WTC11 (cell line): ENCODE data around the gene SLC8A1.

Experiments used
- CREB1 ChIP-seq: sonication (generic); formaldehyde crosslinking; IDR thresholded peaks from 2 replicates; pipeline ENCODE4 v1.8.0; 2023; ENCODE audit warnings: mild to moderate bottlenecking, missing genetic modification reagents
- CTCF ChIP-seq: fragments of 200-600 bp; IDR thresholded peaks from 2 replicates; pipeline ENCODE4 v1.8.0; 2022; ENCODE audit warnings: antibody characterized with exemption
- ELF4 ChIP-seq: sonication (generic); formaldehyde crosslinking; IDR thresholded peaks from 2 replicates; pipeline ENCODE4 v1.8.1; 2022; ENCODE audit warnings: low read depth, mild to moderate bottlenecking, moderate library complexity, missing genetic modification reagents
- FOXP1 ChIP-seq: sonication (generic); formaldehyde crosslinking; IDR thresholded peaks from 2 replicates; pipeline ENCODE4 v1.8.0; 2022; ENCODE audit warnings: missing genetic modification reagents, mild to moderate bottlenecking, moderate library complexity, borderline replicate concordance
- NFYB ChIP-seq: sonication (generic); formaldehyde crosslinking; conservative IDR thresholded peaks from 2 replicates; pipeline ENCODE4 v1.8.0; 2022; ENCODE audit warnings: low read depth, missing genetic modification reagents
- NR2C2 ChIP-seq: sonication (generic); formaldehyde crosslinking; IDR thresholded peaks from 2 replicates; pipeline ENCODE4 v1.8.0; 2022; ENCODE audit warnings: mild to moderate bottlenecking, missing genetic modification reagents
- SMAD3 ChIP-seq: sonication (generic); formaldehyde crosslinking; IDR thresholded peaks from 2 replicates; pipeline ENCODE4 v1.8.0; 2022; ENCODE audit warnings: missing genetic modification reagents, mild to moderate bottlenecking, borderline replicate concordance
- SP1 ChIP-seq: sonication (generic); formaldehyde crosslinking; conservative IDR thresholded peaks from 2 replicates; pipeline ENCODE4 v1.8.1; 2022; ENCODE audit warnings: missing genetic modification reagents
- TP53 ChIP-seq: sonication (generic); formaldehyde crosslinking; IDR thresholded peaks from 2 replicates; pipeline ENCODE4 v1.8.1; 2023; ENCODE audit warnings: mild to moderate bottlenecking, missing genetic modification reagents
- TF ChIP-seq, protein P1 (sequence below): sonication (generic); formaldehyde crosslinking; IDR thresholded peaks from 2 replicates; pipeline ENCODE4 v1.8.1; 2023; ENCODE audit warnings: mild to moderate bottlenecking, missing genetic modification reagents

DNA sequence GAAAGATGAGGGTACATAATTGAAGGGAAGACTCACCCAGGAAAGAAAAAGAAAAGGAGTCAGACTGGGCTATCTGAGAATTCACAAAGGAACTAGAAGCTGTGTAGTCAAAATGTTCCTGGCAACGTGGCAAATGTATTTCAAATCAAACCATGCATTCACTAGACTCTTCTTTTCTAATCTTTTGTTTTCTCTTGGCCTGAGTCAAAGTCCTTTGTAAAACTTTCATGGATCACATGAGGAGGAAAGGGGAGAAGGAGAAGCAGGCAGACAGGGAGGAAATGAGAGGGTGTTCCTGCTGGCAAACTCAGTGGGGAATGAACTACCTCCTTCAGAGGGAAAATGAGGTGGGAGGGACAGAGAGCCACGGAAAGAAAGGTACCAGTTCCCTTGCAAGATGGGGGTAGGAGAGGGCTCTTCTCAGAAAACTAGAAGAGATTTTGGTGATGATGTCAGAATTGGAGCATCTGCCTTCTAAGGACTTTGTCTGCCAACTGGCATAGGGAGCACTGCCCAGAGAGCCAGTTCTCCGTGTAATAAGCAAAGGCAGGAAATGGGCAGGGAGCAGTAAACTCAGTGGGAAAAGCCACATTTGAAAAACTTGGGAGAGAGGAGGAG, 51.4 kb downstream of the SLC8A1 start:
- TF ChIP-seq CTCF (no peak), NFYB (CRISPR knock-in tag) (no peak), SMAD3 (CRISPR knock-in tag) (no peak), CREB1 (CRISPR knock-in tag) (no peak), SP1 (CRISPR knock-in tag) (no peak), FOXP1 (no peak), NR2C2 (CRISPR knock-in tag) (no peak), TP53 (no peak), ELF4 (CRISPR knock-in tag) (no peak)
- TF ChIP-seq, protein P1, sequence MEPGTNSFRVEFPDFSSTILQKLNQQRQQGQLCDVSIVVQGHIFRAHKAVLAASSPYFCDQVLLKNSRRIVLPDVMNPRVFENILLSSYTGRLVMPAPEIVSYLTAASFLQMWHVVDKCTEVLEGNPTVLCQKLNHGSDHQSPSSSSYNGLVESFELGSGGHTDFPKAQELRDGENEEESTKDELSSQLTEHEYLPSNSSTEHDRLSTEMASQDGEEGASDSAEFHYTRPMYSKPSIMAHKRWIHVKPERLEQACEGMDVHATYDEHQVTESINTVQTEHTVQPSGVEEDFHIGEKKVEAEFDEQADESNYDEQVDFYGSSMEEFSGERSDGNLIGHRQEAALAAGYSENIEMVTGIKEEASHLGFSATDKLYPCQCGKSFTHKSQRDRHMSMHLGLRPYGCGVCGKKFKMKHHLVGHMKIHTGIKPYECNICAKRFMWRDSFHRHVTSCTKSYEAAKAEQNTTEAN (CRISPR knock-in tag): no peak
